GM19099 (cell line): ENCODE measurements around the gene IFNB1.
A peak's percentile ranks its signal among the peaks of the same experiment; 100 is the strongest.

ENCODE experiments used
- POLR2A ChIP-seq: IDR thresholded peaks from 3 replicates; pipeline ENCODE4 v1.6.1; 2011; ENCODE audit warnings: low read depth; ENCODE audit not compliant: insufficient read length; ENCODE audit errors: extremely low read depth

IFNB1 gene

GRCh38 chr9:21081999-21082398 is 4.3 kb upstream of the IFNB1 start:
- no peak for TF ChIP-seq POLR2A

DNA sequence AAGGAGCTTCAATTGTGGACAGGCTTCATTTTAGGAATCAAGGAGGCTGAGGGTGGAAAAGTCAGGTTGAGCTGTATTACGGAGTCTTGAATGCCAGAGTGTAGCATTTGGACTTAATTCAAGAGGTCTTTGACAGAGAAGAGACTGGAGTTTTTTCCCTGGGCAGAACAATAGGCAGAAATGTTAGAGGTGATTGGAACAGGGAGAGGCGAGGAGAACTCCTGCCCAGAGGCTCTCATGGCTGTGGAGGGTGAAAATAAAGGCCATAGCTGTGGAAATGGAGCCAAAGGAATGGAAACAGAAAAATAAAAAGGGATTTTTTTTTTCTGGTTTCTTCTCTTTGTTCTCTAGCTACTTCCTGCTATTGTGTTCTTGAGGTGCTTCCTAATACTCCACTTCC is 3.7 kb upstream of the IFNB1 start:
- TF ChIP-seq POLR2A, result no peak

DNA sequence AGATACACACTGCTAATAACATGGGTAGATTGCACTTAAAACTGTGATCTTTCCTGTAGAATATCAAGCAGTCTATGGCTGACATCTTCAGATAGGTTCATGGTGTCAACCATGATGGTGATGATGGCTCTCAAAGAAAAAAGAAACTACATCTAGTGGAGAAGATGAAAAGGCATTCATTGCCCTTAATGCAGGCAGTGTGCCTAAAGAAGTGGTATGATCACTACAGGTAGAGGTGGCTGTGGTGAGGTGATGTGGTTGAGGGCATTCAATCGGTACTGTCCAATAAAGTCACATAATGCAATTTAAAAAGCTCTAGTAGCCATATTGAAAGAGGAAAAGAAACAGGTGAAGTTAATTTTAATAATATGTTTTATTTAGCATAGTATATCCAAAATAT is 3.1 kb upstream of the IFNB1 start:
- TF ChIP-seq POLR2A, result no peak

GRCh38 chr9:21078702-21079101 is 960 bp upstream of the IFNB1 start:
- no peak for TF ChIP-seq POLR2A

- TF ChIP-seq POLR2A, result no peak
Observed at GRCh38 chr9:21075484-21075883, 2.3 kb downstream of the IFNB1 start.

GRCh38 chr9:21070906-21071305 is 6.8 kb downstream of the IFNB1 start:
- no peak for TF ChIP-seq POLR2A

DNA sequence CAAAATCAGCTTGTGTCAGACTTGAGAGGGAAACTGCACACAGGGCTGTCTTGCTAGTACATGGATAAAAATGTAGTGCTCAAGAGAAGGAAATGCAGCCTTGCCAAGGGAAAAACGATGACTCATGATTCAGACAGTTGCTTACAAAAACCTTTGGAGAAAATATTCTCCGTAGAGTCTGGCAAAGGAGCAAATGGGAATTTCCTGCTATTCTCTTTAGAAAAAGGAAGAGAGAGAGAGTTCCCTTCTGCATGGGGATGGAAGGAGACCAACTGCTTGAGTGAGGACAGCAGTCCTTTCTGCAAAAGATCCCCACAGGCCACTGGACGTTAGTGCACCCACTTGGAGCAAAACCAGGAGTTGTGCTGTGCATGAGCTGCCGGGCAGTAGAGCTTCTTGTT is 7.6 kb downstream of the IFNB1 start:
- no peak for TF ChIP-seq POLR2A

DNA sequence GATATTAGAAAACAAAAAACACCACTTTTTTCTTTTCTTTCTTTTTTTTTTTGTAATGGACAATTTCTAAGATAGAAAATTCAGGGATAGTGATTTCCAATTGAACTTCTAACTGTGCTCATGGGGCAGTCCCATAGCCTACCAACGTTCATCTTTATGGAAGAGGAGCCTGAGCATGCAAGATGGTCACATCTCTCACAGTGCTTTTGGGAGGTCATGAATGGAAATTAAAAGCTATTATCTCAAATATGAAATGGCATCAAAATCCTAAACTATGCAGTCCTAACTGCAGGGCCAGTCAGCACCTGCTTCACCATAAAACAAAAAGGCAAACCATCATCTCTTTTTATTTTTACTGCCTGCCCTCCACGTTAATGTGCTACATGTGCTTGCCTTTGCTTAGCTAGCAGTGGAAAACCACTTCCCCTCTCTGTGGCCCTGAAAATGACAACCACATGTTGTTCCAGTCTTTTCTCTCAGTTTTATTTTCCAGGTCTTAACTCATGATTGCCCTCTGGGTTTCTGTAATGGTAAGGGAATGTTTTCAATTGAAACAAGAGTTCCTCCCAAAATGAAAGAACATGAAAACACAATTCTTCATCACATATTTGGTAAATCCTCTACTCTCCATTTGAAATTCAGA is 16.7 kb downstream of the IFNB1 start:
- TF ChIP-seq POLR2A, result no peak

GRCh38 chr9:21056931-21057330 is 20.8 kb downstream of the IFNB1 start:
- TF ChIP-seq POLR2A, result no peak

DNA sequence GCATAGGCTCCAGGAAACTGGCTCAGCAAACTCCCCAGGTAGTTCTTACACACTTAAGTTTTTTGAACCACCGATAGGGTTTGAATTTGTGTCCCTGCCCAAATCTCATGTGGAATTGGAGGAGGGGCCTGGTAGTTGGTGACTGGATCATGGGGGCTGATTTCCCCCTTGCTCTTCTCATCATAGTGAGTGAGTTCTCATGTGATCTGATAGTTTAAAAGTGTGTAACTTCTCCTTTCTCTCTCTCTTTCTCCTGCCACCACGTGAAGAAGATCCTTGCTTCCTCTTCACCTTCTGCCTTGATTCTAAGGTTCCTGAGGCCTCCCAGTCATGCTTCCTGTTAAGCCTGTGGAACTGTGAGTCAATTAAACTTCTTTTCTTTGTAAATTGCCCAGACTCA is 23.9 kb downstream of the IFNB1 start:
- TF ChIP-seq POLR2A, result no peak

GRCh38 chr9:21047281-21047691 is 30.5 kb downstream of the IFNB1 start:
- no peak for TF ChIP-seq POLR2A

DNA sequence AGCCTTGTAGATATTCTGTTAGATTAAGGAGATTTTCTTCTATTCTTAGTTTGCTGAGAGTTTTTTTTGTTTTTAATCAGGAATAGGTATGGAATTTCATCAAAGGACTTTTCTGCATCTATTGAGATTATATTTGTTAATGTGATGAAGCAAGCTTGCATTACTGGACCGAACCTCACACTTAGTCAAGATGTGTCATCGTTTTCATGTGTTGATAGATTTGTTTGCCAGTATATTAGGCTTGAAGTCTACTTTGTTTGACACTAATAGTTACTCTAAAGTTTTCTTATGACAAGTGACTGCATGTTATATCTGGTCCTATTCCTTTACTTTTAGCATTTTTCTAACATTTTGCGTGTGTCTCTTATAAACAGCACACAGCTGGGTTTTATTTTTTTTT is 33.9 kb downstream of the IFNB1 start:
- TF ChIP-seq POLR2A, result no peak

- TF ChIP-seq POLR2A, result no peak
Observed at GRCh38 chr9:21042466-21042865, 35.3 kb downstream of the IFNB1 start.

DNA sequence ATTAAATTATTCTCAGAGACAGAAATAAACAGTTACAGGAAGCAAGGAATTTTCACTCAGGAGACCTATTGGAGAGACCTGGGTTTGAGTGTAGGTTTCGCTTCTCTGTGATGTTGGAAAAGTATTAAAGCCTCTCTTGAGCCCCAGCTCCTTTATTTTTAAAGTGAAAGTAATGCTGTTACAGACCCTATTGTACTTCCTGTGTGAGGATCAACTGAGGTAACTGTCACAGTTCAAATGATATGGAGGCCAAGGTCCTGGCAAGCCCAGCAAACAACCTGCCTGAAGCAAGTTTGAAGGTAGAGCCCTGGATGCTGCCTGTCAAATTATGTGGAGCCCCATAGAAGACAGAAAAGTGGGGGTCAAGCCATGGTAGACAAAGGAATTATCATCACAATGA is 38.4 kb downstream of the IFNB1 start:
- no peak for TF ChIP-seq POLR2A

GRCh38 chr9:21037278-21037677 is 40.5 kb downstream of the IFNB1 start:
- no peak for TF ChIP-seq POLR2A

DNA sequence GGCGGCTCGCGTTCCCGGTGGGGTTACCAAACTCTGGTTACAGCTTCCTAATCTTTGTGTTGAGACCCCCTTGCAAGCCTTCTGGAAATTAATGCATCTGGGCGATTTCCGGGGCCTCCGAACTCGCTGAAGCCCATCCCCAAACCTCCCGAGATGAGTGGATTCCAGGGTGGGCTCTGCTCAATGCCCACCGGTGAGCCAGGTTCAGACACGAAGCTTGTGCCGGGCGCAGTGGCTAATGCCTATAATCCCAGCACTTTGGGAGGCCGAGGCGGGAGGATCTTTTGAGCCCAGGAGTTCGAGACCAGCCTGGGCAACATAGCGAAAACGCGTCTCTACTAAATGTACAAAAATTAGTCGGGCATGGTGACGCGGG is 45.9 kb downstream of the IFNB1 start:
- TF ChIP-seq POLR2A, result no peak

- peak; percentile 59 for TF ChIP-seq POLR2A
Observed at GRCh38 chr9:21031091-21031807, 46.5 kb downstream of the IFNB1 start, which contains the start of gene HACD4. HACD4 (minus strand) TSS chr9:21031640; CDS start chr9:21031590, 50 bp downstream.
